GM18861 (cell line): Measurements from ENCODE around the gene RASGEF1C.

Experiments
- ATAC-seq: cut with Tn5 transposase; IDR thresholded peaks from one replicate; pipeline ENCODE4 v1.9.1; 2021; ENCODE audit not compliant: unreplicated experiment

RASGEF1C gene

DNA sequence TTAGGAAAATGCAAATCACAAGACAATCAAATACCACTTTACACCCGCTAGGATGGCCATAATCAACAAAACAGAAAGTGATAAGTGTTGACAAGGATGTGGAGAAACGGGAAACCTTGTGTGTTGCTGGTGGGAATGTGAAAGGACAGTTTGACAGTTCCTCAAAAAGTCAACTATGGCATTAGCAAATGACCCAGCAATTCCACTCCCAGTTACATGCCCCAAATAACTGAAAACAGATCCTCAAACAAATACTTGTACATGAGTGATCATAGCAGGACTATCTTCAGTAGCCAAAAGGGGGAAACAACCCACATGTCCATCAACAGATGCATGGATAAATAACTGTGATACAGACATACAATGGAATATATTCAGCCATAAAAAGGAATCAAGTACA, 21.2 kb downstream of the RASGEF1C start:
- no peak for ATAC-seq

DNA sequence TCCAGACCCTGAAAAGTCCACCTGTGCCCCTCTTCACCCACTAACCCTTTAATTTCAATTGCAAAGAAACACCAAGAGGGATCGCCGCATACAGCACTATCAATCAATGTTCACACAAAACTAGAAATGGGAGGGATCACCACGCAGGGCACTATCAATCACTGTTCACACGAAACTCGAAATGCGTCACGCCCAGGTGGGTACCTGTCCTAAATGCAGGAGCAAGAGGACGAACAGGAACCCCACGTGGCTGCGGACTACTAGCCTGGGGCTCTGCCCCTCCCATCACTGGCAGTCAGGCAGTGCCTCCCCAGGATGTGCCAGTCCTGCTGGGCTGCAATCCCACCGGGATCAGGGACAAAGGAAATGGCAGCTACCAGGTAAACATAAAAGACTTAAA, 28.2 kb downstream of the RASGEF1C start:
- no peak for ATAC-seq

- ATAC-seq = no peak
These were observed 28.6 kb downstream of the RASGEF1C start for GRCh38 chr5:180180421-180180820.

DNA sequence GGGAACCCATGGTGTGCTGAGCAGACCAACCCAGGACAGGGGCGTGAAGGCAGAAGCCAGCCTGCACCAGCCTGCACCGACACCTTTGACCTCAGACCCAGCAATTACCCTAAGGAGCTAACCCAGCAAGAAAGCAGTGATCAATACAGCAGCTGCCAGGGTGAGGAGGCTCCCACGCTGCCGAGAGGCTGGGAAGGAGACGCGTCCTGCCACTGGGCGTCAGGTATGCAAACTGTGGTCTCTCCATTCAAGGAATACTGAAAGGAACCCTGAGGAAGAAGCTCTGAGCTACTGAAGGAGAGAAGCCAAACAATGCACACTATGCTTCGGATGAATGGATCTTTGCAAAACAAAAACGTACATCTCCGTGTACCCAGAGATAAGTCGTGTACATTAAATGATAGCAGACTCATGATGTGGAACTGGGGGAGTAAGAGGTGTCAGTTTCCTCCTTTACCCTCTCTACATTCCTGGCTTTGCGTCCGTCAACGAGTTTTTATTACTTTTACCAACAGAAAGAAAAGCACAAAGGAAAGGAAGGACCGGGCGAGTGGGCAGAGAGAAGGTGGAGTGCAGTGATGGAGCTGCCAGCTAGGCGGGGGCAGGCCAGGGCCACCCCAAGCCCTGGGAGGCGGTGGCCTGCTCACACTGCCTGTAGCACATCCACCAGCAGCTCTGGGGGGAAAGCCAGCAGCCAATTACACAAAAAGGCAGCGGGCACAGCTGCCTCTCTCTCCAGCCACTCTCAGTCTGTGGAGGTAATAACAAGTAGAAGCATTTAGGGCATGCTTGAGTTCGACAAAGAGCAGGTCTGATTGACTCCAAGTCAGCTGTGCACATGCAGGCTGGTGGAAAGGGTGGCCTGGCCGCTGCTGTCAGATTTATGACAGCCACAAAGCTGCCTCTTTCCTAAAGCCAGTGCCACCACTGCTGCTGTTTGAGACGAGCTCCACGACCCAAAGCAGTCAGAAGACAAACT, 29.3 kb downstream of the RASGEF1C start:
- ATAC-seq = no peak

- no peak for ATAC-seq
These were observed 30.2 kb downstream of the RASGEF1C start for GRCh38 chr5:180178531-180179441.

GRCh38 chr5:180176191-180176590, 32.8 kb downstream of the RASGEF1C start:
- no peak for ATAC-seq

GRCh38 chr5:180175015-180175431, 34.0 kb downstream of the RASGEF1C start:
- no peak for ATAC-seq

GRCh38 chr5:180174587-180174972, 34.4 kb downstream of the RASGEF1C start:
- no peak for ATAC-seq

GRCh38 chr5:180173875-180174586, 35.0 kb downstream of the RASGEF1C start:
- ATAC-seq = no peak

GRCh38 chr5:180173198-180173544, 35.8 kb downstream of the RASGEF1C start:
- no peak for ATAC-seq

DNA sequence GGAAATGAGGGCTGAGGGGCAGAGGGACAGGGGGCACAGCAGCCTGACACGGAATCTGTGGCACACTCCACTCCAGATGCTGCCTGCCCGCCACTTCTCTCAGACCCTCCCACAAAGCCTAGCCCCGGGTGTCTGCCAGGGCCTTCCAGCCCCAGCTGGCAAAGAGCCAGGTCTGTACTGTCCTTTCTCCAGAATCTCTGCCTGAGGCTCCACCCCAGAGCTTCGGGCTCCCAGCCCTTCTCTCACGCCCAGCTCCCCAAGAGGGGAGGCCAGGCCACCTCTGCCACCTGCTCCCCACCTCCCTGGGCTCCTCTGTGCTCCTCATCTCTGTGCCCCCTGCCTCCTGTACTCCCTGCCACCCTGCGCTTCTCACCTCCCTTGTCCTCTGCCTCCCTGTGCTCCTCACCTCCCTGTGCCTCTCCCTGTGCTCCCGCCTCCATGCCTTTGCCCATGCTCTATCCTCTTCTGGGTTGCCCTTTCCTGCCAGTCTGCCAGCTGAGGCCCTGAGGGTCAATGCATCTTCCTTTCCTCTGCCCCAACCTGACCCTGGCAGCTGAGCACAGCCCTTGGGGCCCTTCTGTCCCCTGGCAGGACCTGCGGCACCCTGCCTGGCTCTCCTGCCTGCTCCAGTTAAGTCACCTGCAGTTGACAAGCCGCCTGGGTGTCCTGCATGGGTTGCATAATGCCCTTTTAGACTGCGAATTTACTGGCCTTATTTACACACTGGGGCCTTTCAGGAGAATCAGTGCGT, 36.4 kb downstream of the RASGEF1C start:
- no peak for ATAC-seq

DNA sequence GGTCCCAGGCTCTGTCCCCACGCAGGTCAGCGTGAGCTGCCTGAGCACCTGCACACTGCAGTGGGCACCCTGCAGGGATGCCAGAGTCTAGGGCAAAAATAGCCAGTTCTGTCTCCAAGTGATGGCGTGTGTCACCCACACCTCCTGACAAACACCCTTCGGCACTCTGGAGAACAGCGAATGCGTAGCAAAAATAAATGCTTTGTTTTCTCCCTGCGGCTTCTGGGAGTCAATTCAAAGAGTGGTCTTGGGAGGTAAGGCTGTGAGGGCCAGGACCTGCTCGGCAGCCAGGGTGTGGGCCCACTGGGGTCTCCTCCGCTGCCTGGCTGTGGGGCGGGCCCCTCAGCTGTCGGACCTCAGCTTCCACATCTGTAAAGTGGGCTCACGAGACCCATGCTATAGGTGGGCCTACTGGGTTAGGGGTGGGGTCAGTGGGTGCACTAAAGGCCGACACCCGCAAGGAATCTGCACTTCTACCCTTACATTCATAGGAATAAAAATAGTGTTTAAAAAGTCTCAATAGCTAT, 37.4 kb downstream of the RASGEF1C start:
- no peak for ATAC-seq

DNA sequence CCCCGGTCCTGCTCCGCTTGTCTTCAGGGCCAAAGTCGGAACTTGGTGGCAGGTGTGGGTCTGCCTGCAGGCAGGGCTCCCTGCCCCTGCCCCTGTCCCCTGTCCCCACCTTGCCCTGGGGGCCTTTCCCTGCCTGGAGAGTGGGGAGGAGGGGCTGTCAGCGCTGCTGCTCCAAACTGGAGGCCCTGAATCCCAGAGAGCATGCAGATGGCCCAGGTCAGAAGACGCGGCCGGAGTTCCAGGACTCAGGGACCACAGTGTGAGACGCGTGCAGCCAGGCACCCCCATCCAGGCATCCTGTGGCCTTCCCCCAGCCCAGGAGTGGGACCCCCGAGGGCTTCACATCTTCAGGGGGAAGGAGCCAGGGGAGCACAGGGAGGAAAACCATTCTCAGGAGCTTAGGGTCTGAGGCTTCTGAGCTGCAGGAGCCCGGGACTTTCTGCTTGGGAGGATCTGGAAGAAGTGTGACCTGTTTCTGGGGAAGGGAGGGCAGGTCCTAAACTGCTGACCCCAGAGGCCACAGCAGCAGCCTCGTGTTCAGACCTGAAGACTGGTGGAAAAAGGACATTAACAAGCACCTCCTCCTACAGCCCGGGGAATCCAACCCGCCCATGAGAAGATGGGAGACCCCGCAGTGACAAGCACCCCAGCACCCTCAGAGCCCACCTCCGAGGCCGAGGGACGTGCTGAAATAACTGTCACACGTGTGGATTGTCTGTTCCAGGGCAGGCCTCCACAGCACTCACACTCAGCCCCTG, 38.0 kb downstream of the RASGEF1C start:
- ATAC-seq = no peak

GRCh38 chr5:180170106-180170809, 38.8 kb downstream of the RASGEF1C start:
- no peak for ATAC-seq

DNA sequence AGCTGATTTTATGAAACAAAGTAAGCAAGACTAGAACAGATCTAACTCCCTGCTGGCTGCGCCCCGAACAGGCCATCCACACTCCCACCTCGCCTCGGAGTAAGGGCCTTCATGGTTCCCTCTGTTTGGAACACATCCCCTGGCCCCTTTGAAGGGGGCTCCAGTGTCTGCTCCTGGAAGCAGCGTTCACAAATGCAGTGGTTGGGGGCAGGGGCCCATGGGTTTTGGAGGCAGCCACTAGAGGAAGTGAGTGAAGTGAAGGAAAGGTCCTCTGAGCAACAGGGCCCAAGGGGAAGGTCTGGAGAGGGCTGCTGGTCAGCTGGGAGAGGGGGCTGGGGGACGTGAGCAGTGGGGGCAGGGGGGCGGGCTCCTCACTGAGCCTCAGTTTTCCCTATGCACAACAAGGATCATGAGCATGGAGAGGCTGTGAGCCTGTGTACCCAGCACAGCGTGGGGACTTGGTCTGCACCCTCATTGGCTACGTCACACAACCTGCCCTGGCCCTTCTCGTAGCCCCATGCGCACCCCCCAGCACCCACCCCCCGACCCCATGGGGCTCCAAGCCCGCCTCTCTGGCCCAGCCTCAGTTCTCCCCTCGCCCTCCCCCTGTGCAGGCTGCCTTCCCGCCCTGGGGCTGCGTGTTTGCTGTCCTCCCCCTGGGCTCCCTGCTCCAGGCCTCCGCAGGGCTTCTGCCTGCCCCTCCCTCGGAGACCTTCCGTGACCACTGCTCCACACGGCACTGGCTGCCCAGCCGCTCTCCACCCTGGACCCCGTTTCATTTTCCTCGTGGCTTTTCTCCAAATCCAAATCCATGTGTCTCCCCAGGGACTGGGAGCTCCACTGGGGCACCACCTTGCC, 39.5 kb downstream of the RASGEF1C start:
- no peak for ATAC-seq

- no peak for ATAC-seq
These were observed 40.3 kb downstream of the RASGEF1C start for GRCh38 chr5:180168758-180169157.

GRCh38 chr5:180166176-180166575, 42.8 kb downstream of the RASGEF1C start:
- ATAC-seq = no peak

DNA sequence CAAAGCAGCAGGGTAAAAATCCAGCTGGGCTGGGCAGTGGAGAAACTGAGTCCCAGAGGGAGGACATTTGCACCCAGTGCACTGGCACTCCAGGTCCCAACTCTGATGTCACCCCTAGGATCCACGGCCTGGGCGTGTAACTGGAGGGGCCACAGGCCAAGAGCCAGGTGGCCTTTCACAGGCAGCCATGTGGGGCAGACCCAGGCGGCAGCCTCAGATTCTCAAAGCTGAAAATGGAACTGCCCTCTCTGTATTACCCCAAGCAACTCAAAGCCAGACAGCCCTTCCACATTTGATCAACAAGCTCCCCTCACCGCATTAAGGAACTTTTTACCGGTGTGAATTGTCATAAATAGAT, 46.7 kb downstream of the RASGEF1C start:
- ATAC-seq = no peak
